NCI-H1694 (cell line): ENCODE results near the gene S100A6.
A peak's percentile ranks its signal among the peaks of the same experiment; 100 is the strongest.
"Not testable (repeated sequence)": the region's sequence is repeated elsewhere in the genome, so short reads cannot be mapped to it uniquely, and the experiment has no call there.

Source experiments
- DNase-seq: peaks from one replicate; lab custom pipeline; 2025; lab: John Stamatoyannopoulos, UW

The S100A6 gene

GRCh38 chr1:153531638-153532037 is 4.2 kb downstream of the S100A6 start:
- DNase-seq, result no peak

- no peak for DNase-seq
Measured at GRCh38 chr1:153527683-153528040, 8.1 kb downstream of the S100A6 start.

- no peak for DNase-seq
Measured at GRCh38 chr1:153527023-153527682, 8.6 kb downstream of the S100A6 start.

GRCh38 chr1:153526132-153526543 is 9.7 kb downstream of the S100A6 start:
- peak; percentile 69 for DNase-seq

GRCh38 chr1:153525088-153525728 is 10.6 kb downstream of the S100A6 start:
- peak; percentile 91 for DNase-seq

DNA sequence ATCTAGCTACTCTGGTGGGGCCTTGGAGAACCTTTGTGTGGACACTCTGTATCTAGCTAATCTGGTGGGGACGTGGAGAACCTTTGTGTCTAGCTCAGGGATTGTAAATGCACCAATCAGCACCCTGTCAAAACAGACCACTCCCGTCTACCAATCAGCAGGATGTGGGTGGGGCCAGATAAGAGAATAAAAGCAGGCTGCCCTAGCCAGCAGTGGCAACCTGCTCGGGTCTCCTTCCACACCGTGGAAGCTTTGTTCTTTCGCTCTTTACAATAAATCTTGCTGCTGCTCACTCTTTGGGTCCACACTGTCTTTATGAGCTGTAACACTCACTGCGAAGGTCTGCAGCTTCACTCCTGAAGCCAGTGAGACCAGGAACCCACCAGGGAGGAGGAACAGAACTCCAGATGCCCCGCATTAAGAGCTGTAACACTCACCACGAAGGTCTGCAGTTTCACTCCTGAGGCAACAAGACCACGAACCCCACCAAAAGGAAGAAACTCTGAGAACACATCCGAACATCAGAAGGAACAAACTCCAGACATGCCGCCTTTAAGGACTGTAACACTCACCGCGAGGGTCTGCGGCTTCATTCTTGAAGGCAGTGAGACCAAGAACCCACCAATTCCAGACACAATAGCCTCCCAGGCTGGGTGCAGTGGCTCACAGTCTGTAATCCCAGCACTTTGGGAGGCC is 13.3 kb downstream of the S100A6 start:
- not testable (repeated sequence) for DNase-seq

- not testable (repeated sequence) for DNase-seq
Measured at GRCh38 chr1:153521808-153522207, 14.0 kb downstream of the S100A6 start.

- DNase-seq, result no peak
Measured at GRCh38 chr1:153520818-153521476, 14.8 kb downstream of the S100A6 start.

- DNase-seq, result not testable (repeated sequence)
Measured at GRCh38 chr1:153520137-153520691, 15.6 kb downstream of the S100A6 start.

GRCh38 chr1:153519242-153519641 is 16.5 kb downstream of the S100A6 start:
- no peak for DNase-seq

- DNase-seq, result no peak
Measured at GRCh38 chr1:153515504-153516394, 20.0 kb downstream of the S100A6 start.

- no peak for DNase-seq
Measured at GRCh38 chr1:153513666-153514065, 22.1 kb downstream of the S100A6 start.

- peak; percentile 44 for DNase-seq
Measured at GRCh38 chr1:153513023-153513422, 22.8 kb downstream of the S100A6 start.

GRCh38 chr1:153510984-153511410 is 24.8 kb downstream of the S100A6 start:
- DNase-seq, result peak; percentile 61

DNA sequence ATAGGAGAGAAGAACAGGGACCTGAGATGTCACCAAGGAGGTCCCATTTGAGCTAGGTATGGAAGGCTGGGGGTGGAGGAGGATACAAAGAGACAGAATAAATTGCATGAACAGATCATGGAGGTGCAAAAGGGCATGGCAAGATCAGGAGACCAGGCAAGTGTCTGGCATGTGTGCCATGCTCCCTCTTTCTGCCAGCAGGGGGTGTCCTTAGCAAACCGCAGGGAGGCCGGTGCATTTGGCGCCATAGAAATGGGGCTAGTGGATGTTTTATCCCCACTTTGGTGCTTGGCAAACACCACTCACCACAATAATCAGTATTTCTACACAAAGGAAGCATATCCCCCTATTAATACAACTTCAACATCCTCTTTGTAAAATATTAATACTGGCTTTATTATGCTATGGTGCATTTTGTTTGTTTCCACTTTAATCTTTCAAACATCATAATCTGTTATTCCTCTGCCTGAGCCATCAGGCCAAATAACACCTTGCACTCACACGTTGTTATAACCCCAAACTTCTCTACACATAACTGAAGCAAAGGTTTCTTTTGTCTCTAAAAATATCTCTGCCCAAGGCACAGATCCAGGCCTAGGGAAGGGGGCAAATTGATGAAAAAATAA is 25.9 kb downstream of the S100A6 start:
- peak; percentile 37 for DNase-seq

DNA sequence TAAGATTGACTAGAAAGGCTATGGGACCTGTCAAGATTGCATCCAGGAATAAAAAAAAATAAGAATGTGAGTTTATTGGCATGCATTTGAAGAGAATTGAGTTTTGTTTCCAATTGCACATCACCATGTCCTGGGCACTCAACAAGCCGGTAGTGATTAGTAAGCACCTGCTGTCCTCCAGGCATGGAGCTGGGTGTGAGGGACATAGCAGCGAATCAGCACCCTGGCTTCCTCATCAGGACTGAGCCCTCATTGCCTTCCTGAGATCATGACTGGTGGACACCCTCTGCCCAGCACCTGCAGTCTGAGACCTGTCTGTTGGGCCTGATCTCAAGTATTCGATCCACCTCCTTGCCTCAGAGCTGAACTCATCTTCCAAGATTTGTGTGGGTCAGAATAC is 26.8 kb downstream of the S100A6 start:
- no peak for DNase-seq

DNA sequence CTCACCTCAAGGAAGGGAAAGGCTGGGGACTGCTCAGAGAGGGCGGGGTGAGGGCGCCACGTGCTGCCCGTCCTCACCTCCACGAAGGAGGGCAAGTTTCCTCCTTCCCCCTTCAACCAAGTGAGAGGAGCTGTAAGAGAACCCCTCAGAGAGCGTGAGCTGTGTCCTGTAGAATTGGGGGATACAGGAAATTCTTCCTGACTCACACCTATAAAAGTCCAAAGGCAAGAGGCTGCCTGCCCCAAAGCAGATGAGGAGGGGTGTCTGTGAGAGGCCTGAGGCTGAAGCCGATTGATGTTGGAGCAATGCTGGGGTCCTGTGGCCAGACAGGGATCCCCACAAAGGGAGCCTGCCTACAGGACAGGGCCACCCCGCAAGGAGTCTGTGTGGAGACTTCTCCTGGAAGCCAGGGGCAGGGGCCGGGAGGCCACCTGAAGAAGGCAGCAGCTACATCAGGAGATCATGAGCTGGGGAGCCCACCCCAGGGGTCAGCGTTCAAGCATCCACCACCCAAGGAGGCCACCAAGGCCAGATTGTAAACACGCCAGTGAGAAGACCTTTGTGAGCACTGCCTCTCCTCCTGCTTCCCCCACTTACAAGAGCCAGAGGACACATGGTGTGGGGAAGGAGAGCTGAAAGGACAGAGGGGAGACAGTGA is 27.7 kb downstream of the S100A6 start:
- DNase-seq, result no peak

- DNase-seq, result no peak
Measured at GRCh38 chr1:153506831-153507413, 28.9 kb downstream of the S100A6 start.

GRCh38 chr1:153506386-153506785 is 29.4 kb downstream of the S100A6 start:
- no peak for DNase-seq

GRCh38 chr1:153505576-153505975 is 30.2 kb downstream of the S100A6 start:
- no peak for DNase-seq
